ENCODE data around the gene ASB7. TPM values are rescaled to one million over a fixed set of nuclear protein-coding genes. Genes with fewer than 3 reads are reported as not detected.

Gene ASB7
- total and polyA plus RNA-seq, 12 donors: 2.9 to 7.0 (median 5.8) TPM

GRCh38 chr15:100668348-100668745 is 66.0 kb downstream of the ASB7 start:
- WGBS, 2 donors: 74 to 78% methylated on average over 7 of the region's 7 CpGs
- DNase-seq (no peak), ATAC-seq (no peak)
- Histone ChIP-seq H3K27ac (peak overlapping the region in 6 of 10 donors; percentile 50 to 79 (median 70)), H3K36me3 (no peaks in the 10 kb centered on the region), H3K4me1 (peaks cover 0 to 22% (median 15%) of the 10 kb centered on the region in 9 donors), H3K4me3 (no peak overlapping the region), H3K9me3 (no peaks in the 10 kb centered on the region), H3K27me3 (peaks cover 0 to 15% (median 0%) of the 10 kb centered on the region in 7 donors)
- TF ChIP-seq CTCF (IDR thresholded peaks at IDR 0.05): no peak
- intact Hi-C loops (cut with DNase I): no loop called here

- Histone ChIP-seq H3K27ac (no peak overlapping the region), H3K9me3 (peaks cover 0 to 3% (median 0%) of the 10 kb centered on the region in 11 donors), H3K4me3 (no peak overlapping the region), H3K4me1 (peaks cover 0 to 17% (median 10%) of the 10 kb centered on the region in 9 donors), H3K36me3 (no peaks in the 10 kb centered on the region), H3K27me3 (peaks cover 0 to 15% (median 0%) of the 10 kb centered on the region in 7 donors)
- WGBS, 2 donors: 78 to 83% methylated on average over 15 of the region's 15 CpGs
- intact Hi-C loops (cut with DNase I): no loop called here
- DNase-seq (no peak), ATAC-seq (no peak)
- TF ChIP-seq CTCF (IDR thresholded peaks at IDR 0.05): no peak
These were observed 66.9 kb downstream of the ASB7 start for GRCh38 chr15:100669260-100669659.

GRCh38 chr15:100670505-100671021 is 68.2 kb downstream of the ASB7 start:
- intact Hi-C loops (cut with DNase I): loop anchor here in 2 of 10 donors (5.0 to 10.0 kb wide), 2 partner anchors 54 to 202 kb away; no protein-coding TSS in a partner anchor
- peaks cover 0 to 8% (median 0%) of the 10 kb centered on the region in 11 donors for H3K9me3 ChIP-seq
- 75 to 77% methylated on average over 8 of the region's 8 CpGs for WGBS, 2 donors
- H3K36me3 ChIP-seq: no peaks in the 10 kb centered on the region
- no peak for TF ChIP-seq CTCF (IDR thresholded peaks at IDR 0.05)
- H3K27ac ChIP-seq: no peak overlapping the region
- no peak overlapping the region for H3K4me3 ChIP-seq
- no peak for ATAC-seq
- peaks cover 0 to 17% (median 10%) of the 10 kb centered on the region in 9 donors for H3K4me1 ChIP-seq
- H3K27me3 ChIP-seq: peaks cover 0 to 11% (median 0%) of the 10 kb centered on the region in 7 donors
- no peak for DNase-seq

- Histone ChIP-seq H3K27ac (no peak overlapping the region), H3K36me3 (no peaks in the 10 kb centered on the region), H3K4me3 (no peak overlapping the region), H3K9me3 (peaks cover 0 to 8% (median 0%) of the 10 kb centered on the region in 11 donors), H3K4me1 (peaks cover 0 to 17% (median 10%) of the 10 kb centered on the region in 9 donors), H3K27me3 (peaks cover 0 to 11% (median 0%) of the 10 kb centered on the region in 7 donors)
- no peak for DNase-seq
- intact Hi-C loops (cut with DNase I): loop anchor here in 2 of 10 donors (5.0 to 10.0 kb wide), 2 partner anchors 54 to 201 kb away; no protein-coding TSS in a partner anchor
- no peak for ATAC-seq
- no peak for TF ChIP-seq CTCF (IDR thresholded peaks at IDR 0.05)
- WGBS, 2 donors: 86 to 91% methylated on average over 15 of the region's 15 CpGs
These were observed 68.8 kb downstream of the ASB7 start for GRCh38 chr15:100671124-100671680.
